ENCODE measurements around the gene THTPA.

- TF ChIP-seq CTCF (IDR thresholded peaks at IDR 0.05; ENCODE audit: low read depth, low read length) (no peak), POLR2A (IDR thresholded peaks at IDR 0.05; ENCODE audit: extremely low read depth, insufficient read length) (no peak)
Measured at GRCh38 chr14:23601845-23602180, 45.7 kb downstream of the THTPA start.

Data from NB4 (cell line).